Astrocyte of the spinal cord (primary cell): ENCODE measurements around the gene MAGEC2.

Experiments
- DNase-seq: peaks from one replicate; pipeline ENCODE4 v3.0.0; 2011; ENCODE audit warnings: low read depth, low spot score
- H3K4me3 ChIP-seq: 2 replicates; pipeline ENCODE4 v1.5.1; 2011; ENCODE audit warnings: low read depth, mild to moderate bottlenecking, low read length, moderate library complexity
- in situ Hi-C: cut with HindIII; loops from 2 replicates; pipeline ENCODE4 v1.10.0; 2017; ENCODE audit warnings: low sequenced_read_pairs
- TF ChIP-seq, protein P1 (sequence below): IDR thresholded peaks from 2 replicates; pipeline ENCODE4 v1.5.1; 2012; ENCODE audit warnings: low read depth, mild to moderate bottlenecking, low read length, inconsistent platforms

Gene MAGEC2

DNA sequence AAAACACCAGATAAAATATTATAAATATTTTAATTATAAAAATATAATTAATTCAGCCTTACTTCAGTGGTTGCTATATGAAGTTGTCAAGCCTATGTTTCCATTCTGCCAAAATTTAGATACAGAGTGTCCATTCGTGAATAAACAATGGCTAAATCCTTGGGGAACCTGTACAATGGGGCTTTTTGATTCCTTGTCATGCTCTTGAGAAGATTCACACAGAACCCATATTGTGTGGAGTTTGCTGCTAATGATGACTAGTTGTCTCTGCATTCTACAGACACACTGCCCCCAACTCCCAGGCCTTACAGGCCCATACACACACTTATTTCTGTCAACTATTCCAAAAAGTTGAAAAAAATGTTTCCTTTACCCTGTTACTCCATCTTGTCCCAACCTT is 33.4 kb upstream of the MAGEC2 start:
- TF ChIP-seq, protein P1, sequence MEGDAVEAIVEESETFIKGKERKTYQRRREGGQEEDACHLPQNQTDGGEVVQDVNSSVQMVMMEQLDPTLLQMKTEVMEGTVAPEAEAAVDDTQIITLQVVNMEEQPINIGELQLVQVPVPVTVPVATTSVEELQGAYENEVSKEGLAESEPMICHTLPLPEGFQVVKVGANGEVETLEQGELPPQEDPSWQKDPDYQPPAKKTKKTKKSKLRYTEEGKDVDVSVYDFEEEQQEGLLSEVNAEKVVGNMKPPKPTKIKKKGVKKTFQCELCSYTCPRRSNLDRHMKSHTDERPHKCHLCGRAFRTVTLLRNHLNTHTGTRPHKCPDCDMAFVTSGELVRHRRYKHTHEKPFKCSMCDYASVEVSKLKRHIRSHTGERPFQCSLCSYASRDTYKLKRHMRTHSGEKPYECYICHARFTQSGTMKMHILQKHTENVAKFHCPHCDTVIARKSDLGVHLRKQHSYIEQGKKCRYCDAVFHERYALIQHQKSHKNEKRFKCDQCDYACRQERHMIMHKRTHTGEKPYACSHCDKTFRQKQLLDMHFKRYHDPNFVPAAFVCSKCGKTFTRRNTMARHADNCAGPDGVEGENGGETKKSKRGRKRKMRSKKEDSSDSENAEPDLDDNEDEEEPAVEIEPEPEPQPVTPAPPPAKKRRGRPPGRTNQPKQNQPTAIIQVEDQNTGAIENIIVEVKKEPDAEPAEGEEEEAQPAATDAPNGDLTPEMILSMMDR: no peak
- in situ Hi-C loops: no loop called here
- no peak overlapping the region for H3K4me3 ChIP-seq
- no peak for DNase-seq

GRCh38 chrX:142233400-142233799 is 28.3 kb upstream of the MAGEC2 start:
- in situ Hi-C loops: no loop called here
- no peak for DNase-seq
- no peak overlapping the region for H3K4me3 ChIP-seq
- TF ChIP-seq, protein P1: no peak

GRCh38 chrX:142214081-142214480 is 9.0 kb upstream of the MAGEC2 start:
- in situ Hi-C loops: no loop called here
- TF ChIP-seq, protein P1: no peak
- no peak overlapping the region for H3K4me3 ChIP-seq

DNA sequence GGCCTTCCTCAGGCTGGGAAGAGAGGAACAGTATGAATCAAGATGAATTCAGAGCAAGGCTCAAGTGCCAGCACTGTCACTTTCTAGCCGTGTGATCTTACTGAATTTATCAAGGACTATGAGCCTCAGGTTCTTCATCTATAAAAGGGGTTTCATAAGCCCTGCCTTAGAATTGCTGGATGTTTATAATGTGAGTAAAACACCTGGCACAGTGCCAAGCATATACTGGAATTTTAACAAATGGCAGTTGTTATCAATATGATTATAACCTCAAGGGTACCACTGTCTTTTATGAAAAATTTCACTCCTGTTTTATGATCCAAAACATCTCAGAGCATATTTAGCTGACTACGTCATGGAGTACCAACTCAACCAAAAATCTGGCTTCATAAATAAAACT is 4.0 kb downstream of the MAGEC2 start:
- DNase-seq: no peak
- no peak overlapping the region for H3K4me3 ChIP-seq
- TF ChIP-seq, protein P1: no peak
- in situ Hi-C loops: no loop called here

More at GRCh38 chrX:142214081-142214480, 9.0 kb upstream of the MAGEC2 start:
- no peak for DNase-seq

GRCh38 chrX:142186103-142186502 is 19.0 kb downstream of the MAGEC2 start:
- TF ChIP-seq, protein P1: no peak
- H3K4me3 ChIP-seq: no peak overlapping the region
- in situ Hi-C loops: no loop called here
- no peak for DNase-seq

DNA sequence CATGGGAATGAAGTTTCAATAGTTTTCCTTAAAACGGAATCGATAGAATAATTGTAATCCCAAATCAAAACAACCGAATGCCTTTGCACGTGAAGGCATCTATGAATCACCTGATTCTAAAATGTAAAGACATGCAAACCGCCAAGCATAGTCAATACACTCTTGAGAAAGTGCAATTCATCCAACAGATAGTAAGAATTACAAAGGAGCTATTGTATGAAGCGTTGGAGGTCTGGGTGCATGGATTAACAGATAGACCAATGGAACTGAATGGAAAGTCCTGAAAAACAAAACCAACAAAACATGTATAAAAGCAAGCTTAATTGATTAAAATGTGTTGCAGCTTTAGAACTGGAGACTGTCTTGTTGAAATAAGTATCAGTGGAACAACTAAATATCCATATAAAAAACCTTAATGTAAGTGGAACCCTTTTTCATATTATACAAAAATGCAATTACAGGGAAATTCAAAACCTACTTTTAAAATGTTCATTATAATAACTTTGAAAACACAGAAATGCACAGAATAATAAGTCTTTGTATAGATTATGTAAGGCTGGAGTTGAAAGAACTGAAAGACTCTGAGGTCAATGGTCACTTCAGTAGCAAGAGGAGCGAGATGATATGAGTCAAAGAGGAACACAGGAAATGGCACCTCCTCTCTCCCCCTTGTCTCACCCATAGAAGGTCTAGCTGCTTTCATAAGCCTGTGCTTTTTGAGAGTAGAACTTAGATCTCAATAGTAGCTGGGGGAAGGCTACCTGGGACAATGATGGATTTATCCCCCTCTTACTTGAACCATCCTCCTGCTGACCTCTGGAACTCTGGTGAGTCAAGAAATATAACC is 20.1 kb downstream of the MAGEC2 start:
- no peak overlapping the region for H3K4me3 ChIP-seq
- in situ Hi-C loops: no loop called here
- TF ChIP-seq, protein P1: no peak
- no peak for DNase-seq
